ENCODE measurements around the gene SLC25A46.
"Not testable (repeated sequence)": the region's sequence is repeated elsewhere in the genome, so short reads cannot be mapped to it uniquely, and the experiment has no call there.

Gene SLC25A46

GRCh38 chr5:110738812-110739651 is at the start of gene SLC25A46:
Gene SLC25A46 (plus strand): TSS chr5:110739007. CDS start chr5:110739120, 113 bp downstream.
- peak; percentile 74 for DNase-seq

- DNase-seq, result not testable (repeated sequence)
These were observed 48.2 kb upstream of the SLC25A46 start for GRCh38 chr5:110690587-110690986.

- DNase-seq, result not testable (repeated sequence)
These were observed 46.1 kb upstream of the SLC25A46 start for GRCh38 chr5:110692669-110693068.

GRCh38 chr5:110702300-110702699 is 36.5 kb upstream of the SLC25A46 start:
- no peak for DNase-seq

GRCh38 chr5:110702704-110703103 is 36.1 kb upstream of the SLC25A46 start:
- no peak for DNase-seq

GRCh38 chr5:110703481-110703880 is 35.3 kb upstream of the SLC25A46 start:
- no peak for DNase-seq

- no peak for DNase-seq
These were observed 33.5 kb upstream of the SLC25A46 start for GRCh38 chr5:110705349-110705748.

- DNase-seq, result no peak
These were observed 31.5 kb upstream of the SLC25A46 start for GRCh38 chr5:110707260-110707844.

- no peak for DNase-seq
These were observed 22.3 kb upstream of the SLC25A46 start for GRCh38 chr5:110716247-110717245.

- DNase-seq, result no peak
These were observed 20.5 kb upstream of the SLC25A46 start for GRCh38 chr5:110718311-110718710.

GRCh38 chr5:110726249-110727024 is 12.4 kb upstream of the SLC25A46 start, which contains the start of gene TMEM232:
Gene TMEM232 (minus strand): TSS chr5:110726671. CDS start chr5:110667352, 59,319 bp downstream.
- peak; percentile 67 for DNase-seq

- no peak for DNase-seq
These were observed 11.8 kb upstream of the SLC25A46 start for GRCh38 chr5:110727025-110727314.

- not testable (repeated sequence) for DNase-seq
These were observed 7.3 kb upstream of the SLC25A46 start for GRCh38 chr5:110731499-110731898.

GRCh38 chr5:110734101-110734500 is 4.7 kb upstream of the SLC25A46 start:
- DNase-seq, result no peak

GRCh38 chr5:110735556-110735955 is 3.3 kb upstream of the SLC25A46 start:
- no peak for DNase-seq

- no peak for DNase-seq
These were observed 2.1 kb upstream of the SLC25A46 start for GRCh38 chr5:110736753-110737152.

- no peak for DNase-seq
These were observed 350 bp upstream of the SLC25A46 start for GRCh38 chr5:110738503-110738811.

GRCh38 chr5:110751902-110752762 is 13.3 kb downstream of the SLC25A46 start:
- DNase-seq, result no peak

- DNase-seq, result no peak
These were observed 14.1 kb downstream of the SLC25A46 start for GRCh38 chr5:110752953-110753352.

- DNase-seq, result no peak
These were observed 14.8 kb downstream of the SLC25A46 start for GRCh38 chr5:110753600-110753999.

- no peak for DNase-seq
These were observed 15.4 kb downstream of the SLC25A46 start for GRCh38 chr5:110754181-110754580.

All from NCI-H1694 treated with DMSO at 0.1 percent for 48 hours (cell line).